A673 (cell line): ENCODE data around the gene ZNF48. TPM values are rescaled to one million over a fixed set of nuclear protein-coding genes. Genes with fewer than 3 reads are reported as not detected.

Source experiments
- BruUV-seq: library from RNA; stranded (reverse); fragments of 400-500 nt; replicated peaks from 2 replicates; lab custom pipeline; 2021; lab: Mats Ljungman, UMichigan
- CTCF ChIA-PET: fragments of 300-600 bp; sonication (Branson Sonifier 250); formaldehyde crosslinking; loops from one replicate; lab custom pipeline; 2022; ENCODE audit warnings: antibody characterized with exemption; lab: Charles Lee
- POLR2A ChIA-PET: fragments of 300-600 bp; sonication (Branson Sonifier 250); formaldehyde crosslinking; loops from one replicate; lab custom pipeline; 2022; ENCODE audit warnings: antibody characterized with exemption; ENCODE audit not compliant: low non-redundant PET; lab: Charles Lee
- DNase-seq: peaks from one replicate; pipeline ENCODE4 v3.0.0-alpha.2; 2015; ENCODE audit warnings: low spot score
- H3K27ac ChIP-seq: fragments of 200-600 bp; sonication (generic); 2 replicates; pipeline ENCODE4 v1.5.1; 2016; ENCODE audit warnings: mixed run types, low read depth, mild to moderate bottlenecking, mixed read lengths, antibody characterized with exemption, low read length; ENCODE audit not compliant: poor library complexity, severe bottlenecking
- H3K27me3 ChIP-seq: fragments of 200-600 bp; sonication (generic); replicated peaks from 2 replicates; pipeline ENCODE4 v1.6.1; 2017; ENCODE audit warnings: mixed run types, low read depth, mild to moderate bottlenecking, mixed read lengths, antibody characterized with exemption, low read length; ENCODE audit not compliant: insufficient read depth, poor library complexity
- H3K36me3 ChIP-seq: fragments of 200-600 bp; sonication (generic); 2 replicates; pipeline ENCODE4 v1.6.1; 2016; ENCODE audit warnings: mixed run types, mild to moderate bottlenecking, mixed read lengths, antibody characterized with exemption, low read length; ENCODE audit not compliant: insufficient read depth, poor library complexity, severe bottlenecking
- H3K4me1 ChIP-seq: fragments of 200-600 bp; sonication (generic); 2 replicates; pipeline ENCODE4 v1.6.1; 2017; ENCODE audit warnings: mixed run types, mild to moderate bottlenecking, mixed read lengths, antibody characterized with exemption, low read length; ENCODE audit not compliant: insufficient read depth, poor library complexity, severe bottlenecking
- H3K4me3 ChIP-seq: fragments of 200-600 bp; sonication (generic); 2 replicates; pipeline ENCODE4 v1.5.1; 2016; ENCODE audit warnings: low read depth, mixed run types, mild to moderate bottlenecking, mixed read lengths, low read length; ENCODE audit not compliant: poor library complexity, severe bottlenecking
- H3K9me3 ChIP-seq: fragments of 200-600 bp; sonication (generic); 2 replicates; pipeline ENCODE4 v1.6.1; 2016; ENCODE audit warnings: mixed run types, low read depth, mild to moderate bottlenecking, mixed read lengths, antibody characterized with exemption, low read length; ENCODE audit not compliant: poor library complexity, severe bottlenecking
- CTCF ChIP-seq: fragments of 300-800, 200-600 bp; sonication (generic); conservative IDR thresholded peaks from 2 replicates; pipeline ENCODE4 v1.5.1; 2017; ENCODE audit warnings: low read depth, mild to moderate bottlenecking, antibody characterized with exemption, low read length, moderate library complexity, mixed read lengths
- EZH2 ChIP-seq: fragments of 200-600 bp; sonication (generic); IDR thresholded peaks from 2 replicates; pipeline ENCODE4 v1.6.1; 2017; ENCODE audit warnings: borderline replicate concordance, low read depth, mild to moderate bottlenecking, mixed read lengths, antibody characterized with exemption, low read length; ENCODE audit not compliant: poor library complexity, severe bottlenecking
- intact Hi-C: fragments of 100-400 bp; cut with micrococcal nuclease; formaldehyde crosslinking; loops from one replicate; pipeline ENCODE4 v1.10.0; 2022; ENCODE audit not compliant: unreplicated experiment
- total RNA-seq: library from RNA; stranded (reverse); gene quantifications from 2 replicates; pipeline ENCODE4 v1.2.3, GENCODE V29; 2021

The ZNF48 gene
- total RNA-seq, 1 experiment from 2014 or later: 22.0 TPM

DNA sequence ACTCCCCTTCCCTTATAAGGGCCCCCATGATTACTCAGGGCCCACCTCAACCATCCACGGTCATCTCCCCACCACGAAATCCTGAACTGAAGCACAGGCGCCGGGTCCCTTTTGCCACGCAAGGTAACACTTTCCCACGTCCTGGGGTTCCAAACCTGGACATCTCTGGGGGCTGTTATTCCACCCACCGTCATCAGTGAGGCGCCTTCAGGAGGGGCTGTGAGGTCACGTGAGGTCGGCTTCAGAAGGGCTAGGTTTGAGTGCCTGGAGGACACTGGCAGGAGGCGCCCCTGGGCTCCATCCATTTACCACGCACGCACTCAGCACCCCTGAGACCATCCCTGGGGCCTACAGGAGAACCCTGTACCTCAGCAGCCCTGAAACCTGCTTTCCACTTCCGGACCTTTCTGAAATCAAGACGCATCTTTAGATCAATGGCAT is 44.2 kb upstream of the ZNF48 start:
- peaks cover 38% of the 10 kb centered on the region for H3K36me3 ChIP-seq
- peaks cover 13% of the 10 kb centered on the region for H3K4me1 ChIP-seq
- no peak for DNase-seq
- H3K9me3 ChIP-seq: no peaks in the 10 kb centered on the region
- no peak overlapping the region for H3K4me3 ChIP-seq
- H3K27ac ChIP-seq: no peak overlapping the region
- H3K27me3 ChIP-seq: no peaks in the 10 kb centered on the region
- intact Hi-C loops: no loop called here
- no peak for TF ChIP-seq CTCF
- no peak for TF ChIP-seq EZH2
- BruUV-seq: no TSS peak
- POLR2A ChIA-PET: no interaction called here
- CTCF ChIA-PET: no interaction called here

- no TSS peak for BruUV-seq
- TF ChIP-seq CTCF: no peak
- TF ChIP-seq EZH2: no peak
- intact Hi-C loops: no loop called here
- Histone ChIP-seq H3K4me1 (peaks cover 13% of the 10 kb centered on the region), H3K4me3 (no peak overlapping the region), H3K27me3 (no peaks in the 10 kb centered on the region), H3K27ac (no peak overlapping the region), H3K9me3 (no peaks in the 10 kb centered on the region), H3K36me3 (peaks cover 38% of the 10 kb centered on the region)
- no peak for DNase-seq
- ChIA-PET CTCF (no interaction called here), POLR2A (no interaction called here)
These were observed 43.4 kb upstream of the ZNF48 start for GRCh38 chr16:30351586-30352419.

GRCh38 chr16:30352488-30353401 is 42.5 kb upstream of the ZNF48 start:
- CTCF ChIA-PET: no interaction called here
- no peak for TF ChIP-seq EZH2
- TF ChIP-seq CTCF: no peak
- H3K27me3 ChIP-seq: no peaks in the 10 kb centered on the region
- no peaks in the 10 kb centered on the region for H3K9me3 ChIP-seq
- H3K4me1 ChIP-seq: peaks cover 13% of the 10 kb centered on the region
- H3K27ac ChIP-seq: no peak overlapping the region
- POLR2A ChIA-PET: no interaction called here
- DNase-seq: no peak
- H3K36me3 ChIP-seq: peaks cover 43% of the 10 kb centered on the region
- H3K4me3 ChIP-seq: no peak overlapping the region
- no TSS peak for BruUV-seq
- intact Hi-C loops: no loop called here
